Osteoblast (primary cell): ENCODE measurements around the gene PPP1R18. TPM values are rescaled to one million over a fixed set of nuclear protein-coding genes. Genes with fewer than 3 reads are reported as not detected.
"Not testable (repeated sequence)": the region's sequence is repeated elsewhere in the genome, so short reads cannot be mapped to it uniquely, and the experiment has no call there.

Experiments
- DNase-seq: peaks from one replicate; pipeline ENCODE4 v3.0.0; 2011; ENCODE audit warnings: low spot score, mixed read lengths; ENCODE audit not compliant: insufficient read length; ENCODE audit errors: missing footprints
- H2AFZ ChIP-seq: 2 replicates; pipeline ENCODE4 v1.6.0; 2011; ENCODE audit warnings: mild to moderate bottlenecking, low read length
- H3K27ac ChIP-seq: 2 replicates; pipeline ENCODE4 v1.5.1; 2011; ENCODE audit warnings: mild to moderate bottlenecking, low read depth, low read length, moderate library complexity
- H3K27me3 ChIP-seq: 2 replicates; pipeline ENCODE4 v1.6.0; 2012; ENCODE audit warnings: mild to moderate bottlenecking, control low read depth, inconsistent platforms, low read length, moderate library complexity; ENCODE audit not compliant: insufficient read depth
- H3K36me3 ChIP-seq: 2 replicates; pipeline ENCODE4 v1.5.1; 2011; ENCODE audit warnings: mild to moderate bottlenecking, low read length, control low read depth, moderate library complexity; ENCODE audit not compliant: insufficient read depth
- H3K4me1 ChIP-seq: 2 replicates; pipeline ENCODE4 v1.5.1; 2011; ENCODE audit warnings: mild to moderate bottlenecking, low read length, control low read depth, moderate library complexity; ENCODE audit not compliant: insufficient read depth
- H3K4me2 ChIP-seq: 2 replicates; pipeline ENCODE4 v1.6.0; 2011; ENCODE audit warnings: mild to moderate bottlenecking, low read length; ENCODE audit not compliant: insufficient read depth
- H3K4me3 ChIP-seq: fragments of 200-600 bp; sonication (generic); 3 replicates; pipeline ENCODE4 v1.5.1; 2012; ENCODE audit warnings: mild to moderate bottlenecking, low read length, inconsistent platforms; ENCODE audit not compliant: insufficient read depth
- H3K79me2 ChIP-seq: 2 replicates; pipeline ENCODE4 v1.6.0; 2012; ENCODE audit warnings: mild to moderate bottlenecking, low read length, control low read depth, inconsistent platforms; ENCODE audit not compliant: insufficient read depth
- H3K9me3 ChIP-seq: 2 replicates; pipeline ENCODE4 v1.5.1; 2011; ENCODE audit warnings: low read depth, low read length, control low read depth
- H4K20me1 ChIP-seq: 2 replicates; pipeline ENCODE4 v1.6.0; 2012; ENCODE audit warnings: mild to moderate bottlenecking, low read length, control low read depth; ENCODE audit not compliant: insufficient read depth
- total RNA-seq: library from RNA; depleted of rRNA; stranded (reverse); fragments of >200 nt; gene quantifications from 2 replicates; pipeline ENCODE4 v1.2.3, GENCODE V29; 2012
- TF ChIP-seq, protein P1 (sequence below): IDR thresholded peaks from 2 replicates; pipeline ENCODE4 v1.5.1; 2011; ENCODE audit warnings: mild to moderate bottlenecking, low read depth, low read length, moderate library complexity; ENCODE audit errors: extremely low read depth

PPP1R18 gene
- total RNA-seq, 1 donor = 62.6 TPM

DNA sequence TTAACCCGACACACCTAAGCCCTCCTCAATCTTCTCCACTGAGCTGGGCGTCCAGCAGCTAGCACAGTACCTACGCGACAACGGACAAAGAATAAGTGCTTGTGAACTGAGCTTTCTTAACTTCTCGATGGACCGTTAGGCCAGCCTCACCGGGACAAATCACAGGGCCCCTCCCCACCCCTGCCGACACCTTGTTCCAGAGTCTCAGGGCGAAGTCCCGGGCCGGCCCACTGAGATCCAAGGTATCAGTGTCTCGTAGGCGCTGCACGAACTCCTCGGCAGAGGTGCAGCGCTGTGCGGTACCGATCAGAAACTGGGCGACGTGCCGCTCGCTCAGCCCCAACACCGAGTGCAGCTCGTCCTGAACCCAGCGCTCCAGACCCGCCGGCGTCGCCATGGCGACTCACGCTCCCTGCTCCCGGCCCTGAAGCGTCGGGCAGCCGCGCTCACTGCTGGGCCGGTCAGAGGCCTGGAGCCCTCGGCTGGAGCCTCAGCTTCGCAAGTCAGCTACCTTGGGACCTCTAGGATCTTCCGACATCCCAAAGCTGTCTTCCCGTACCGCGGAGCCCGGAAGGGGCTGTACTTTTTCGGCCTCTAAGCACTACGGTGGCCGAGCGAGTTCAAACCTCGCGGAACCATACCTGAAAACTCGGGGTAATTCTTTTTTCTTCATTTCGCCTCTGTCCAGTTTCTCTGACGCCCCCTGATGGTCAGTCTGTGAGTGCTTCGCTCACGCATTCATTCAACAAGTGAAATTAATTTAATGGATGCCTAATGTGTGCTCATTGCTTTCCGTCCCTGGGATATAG, 13.8 kb downstream of the PPP1R18 start, which contains the start of gene DHX16:
TSS of gene DHX16 (minus strand) at position 562 of the 809 bp plus-strand sequence. CDS start at position 397, 165 bp downstream.
- Histone ChIP-seq H3K4me1 (peaks cover 10% of the 10 kb centered on the region), H3K27me3 (no peaks in the 10 kb centered on the region), H3K4me3 (peak within 1 kb of the TSS; percentile 92), H4K20me1 (peaks cover 22% of the 10 kb centered on the region), H2AFZ (peak within 1 kb of the TSS; percentile 83), H3K79me2 (peaks cover 43% of the 10 kb centered on the region), H3K9me3 (no peaks in the 10 kb centered on the region), H3K27ac (peak within 1 kb of the TSS; percentile 70), H3K4me2 (peak within 1 kb of the TSS; percentile 93), H3K36me3 (peaks cover 37% of the 10 kb centered on the region)
- TF ChIP-seq, protein P1, sequence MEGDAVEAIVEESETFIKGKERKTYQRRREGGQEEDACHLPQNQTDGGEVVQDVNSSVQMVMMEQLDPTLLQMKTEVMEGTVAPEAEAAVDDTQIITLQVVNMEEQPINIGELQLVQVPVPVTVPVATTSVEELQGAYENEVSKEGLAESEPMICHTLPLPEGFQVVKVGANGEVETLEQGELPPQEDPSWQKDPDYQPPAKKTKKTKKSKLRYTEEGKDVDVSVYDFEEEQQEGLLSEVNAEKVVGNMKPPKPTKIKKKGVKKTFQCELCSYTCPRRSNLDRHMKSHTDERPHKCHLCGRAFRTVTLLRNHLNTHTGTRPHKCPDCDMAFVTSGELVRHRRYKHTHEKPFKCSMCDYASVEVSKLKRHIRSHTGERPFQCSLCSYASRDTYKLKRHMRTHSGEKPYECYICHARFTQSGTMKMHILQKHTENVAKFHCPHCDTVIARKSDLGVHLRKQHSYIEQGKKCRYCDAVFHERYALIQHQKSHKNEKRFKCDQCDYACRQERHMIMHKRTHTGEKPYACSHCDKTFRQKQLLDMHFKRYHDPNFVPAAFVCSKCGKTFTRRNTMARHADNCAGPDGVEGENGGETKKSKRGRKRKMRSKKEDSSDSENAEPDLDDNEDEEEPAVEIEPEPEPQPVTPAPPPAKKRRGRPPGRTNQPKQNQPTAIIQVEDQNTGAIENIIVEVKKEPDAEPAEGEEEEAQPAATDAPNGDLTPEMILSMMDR = peak; percentile 99
- DNase-seq = peak; percentile 95

DNA sequence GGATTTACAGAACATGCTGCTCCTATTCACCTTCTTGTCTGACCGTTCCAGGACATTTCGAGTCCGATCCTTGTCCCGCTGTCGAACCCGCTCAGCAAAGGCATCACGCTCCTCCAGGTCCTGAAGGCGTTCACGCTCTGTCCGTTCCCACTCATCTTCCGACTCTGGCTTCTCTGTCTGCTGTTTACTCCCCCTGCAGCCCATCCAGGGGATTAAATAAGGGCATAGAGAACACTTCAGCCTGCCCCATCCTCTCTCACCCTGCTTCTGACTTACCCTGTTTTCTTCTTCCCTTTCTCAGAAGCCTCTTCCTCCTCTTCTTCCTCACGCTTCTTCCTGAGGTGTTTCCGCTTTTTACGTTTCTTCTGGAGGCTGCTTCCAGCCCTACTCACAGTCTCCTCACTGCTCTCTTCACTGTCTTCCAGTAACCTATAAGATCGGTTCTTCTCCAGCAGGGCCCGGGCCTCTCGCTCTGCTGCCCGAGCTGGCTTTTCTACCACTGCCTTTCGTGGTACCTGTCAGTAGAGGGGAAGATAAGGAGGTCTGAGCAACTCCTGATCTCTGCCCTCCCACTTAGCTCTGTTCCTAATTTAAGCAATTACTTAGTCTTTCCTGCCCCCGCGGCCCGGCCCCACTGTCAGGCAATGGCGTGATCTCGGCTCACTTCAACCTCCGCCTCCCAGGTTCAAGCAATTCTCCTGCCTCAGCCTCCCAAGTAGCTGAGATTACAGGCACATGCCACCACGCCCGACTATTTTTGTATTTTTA, 15.5 kb downstream of the PPP1R18 start:
- TF ChIP-seq, protein P1 = peak; percentile 24
- Histone ChIP-seq H3K4me1 (peaks cover 10% of the 10 kb centered on the region), H3K4me2 (no peak overlapping the region), H3K4me3 (no peak overlapping the region), H4K20me1 (peaks cover 14% of the 10 kb centered on the region), H3K9me3 (no peaks in the 10 kb centered on the region), H3K79me2 (peaks cover 33% of the 10 kb centered on the region), H3K27me3 (no peaks in the 10 kb centered on the region), H3K27ac (no peak overlapping the region), H3K36me3 (peaks cover 35% of the 10 kb centered on the region), H2AFZ (no peak overlapping the region)
- peak; percentile 62 for DNase-seq

DNA sequence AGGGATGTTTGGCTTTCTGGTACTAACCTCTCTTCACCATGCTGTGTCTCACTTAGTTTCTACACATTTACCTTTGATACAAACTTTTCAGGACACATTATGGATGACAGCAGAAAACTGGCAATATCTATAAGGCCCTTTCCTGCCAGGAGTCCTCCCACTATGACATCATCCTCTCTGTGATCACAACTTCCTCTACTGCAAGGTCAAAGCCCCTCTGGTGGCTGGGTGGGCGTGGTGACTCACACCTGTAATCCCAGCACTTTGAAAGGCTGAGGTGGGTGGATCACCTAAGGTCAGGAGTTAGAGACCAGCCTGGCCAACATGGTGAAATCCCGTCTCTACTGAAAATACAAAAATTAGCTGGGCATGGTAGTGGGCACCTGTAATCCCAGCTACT, 20.1 kb downstream of the PPP1R18 start:
- Histone ChIP-seq H3K36me3 (peaks cover 72% of the 10 kb centered on the region), H3K79me2 (peaks cover 17% of the 10 kb centered on the region)
- H4K20me1 ChIP-seq, H3K4me2 ChIP-seq, H3K4me1 ChIP-seq, H3K4me3 ChIP-seq, H3K27me3 ChIP-seq, H2AFZ ChIP-seq, H3K27ac ChIP-seq, H3K9me3 ChIP-seq: not testable (repeated sequence)
- peak; percentile 73 for DNase-seq

DNA sequence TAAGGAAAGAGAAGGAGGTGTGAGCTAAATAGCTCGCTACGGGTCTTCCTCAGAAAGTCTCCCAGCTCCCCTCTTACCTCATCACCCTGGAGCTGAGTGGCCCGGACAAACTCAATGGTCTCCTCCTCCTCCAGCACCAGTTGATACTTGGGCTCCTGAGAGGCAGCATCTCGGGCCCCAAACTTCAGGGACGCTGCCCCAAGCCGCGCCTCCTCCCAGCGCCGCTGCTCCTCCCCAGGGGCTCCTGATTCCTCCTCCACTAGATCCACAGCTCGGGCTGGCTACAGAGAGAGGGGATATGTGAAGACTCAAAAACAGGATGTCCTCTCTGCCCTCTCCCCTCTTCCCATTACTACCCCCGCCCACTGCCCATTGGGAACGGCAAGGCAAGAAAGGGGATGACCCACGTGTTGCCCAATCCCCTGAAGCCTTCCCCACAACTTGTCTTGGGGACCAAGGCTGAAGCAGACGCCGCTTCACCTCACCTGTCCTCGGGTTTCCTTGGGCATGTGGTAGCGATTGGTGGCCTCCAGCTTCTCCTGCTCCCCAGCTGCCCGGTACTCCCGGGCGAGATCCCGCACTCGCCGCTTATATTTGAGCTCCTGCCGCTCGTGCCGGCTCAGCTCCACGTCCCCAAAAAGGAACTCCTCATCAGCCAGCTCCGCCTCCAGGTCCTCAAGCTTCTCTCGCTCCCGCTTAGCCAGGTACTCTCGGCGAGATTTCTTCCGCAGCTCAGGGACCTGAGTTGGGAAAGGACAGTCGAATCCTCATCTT, 21.3 kb downstream of the PPP1R18 start:
- peak; percentile 50 for DNase-seq
- H3K4me1 ChIP-seq = no peaks in the 10 kb centered on the region
- H3K9me3 ChIP-seq = no peaks in the 10 kb centered on the region
- TF ChIP-seq, protein P1 = no peak
- H2AFZ ChIP-seq = no peak overlapping the region
- no peak overlapping the region for H3K27ac ChIP-seq
- no peaks in the 10 kb centered on the region for H3K27me3 ChIP-seq
- H3K4me3 ChIP-seq = no peak overlapping the region
- peaks cover 69% of the 10 kb centered on the region for H3K36me3 ChIP-seq
- peaks cover 7% of the 10 kb centered on the region for H3K79me2 ChIP-seq
- peaks cover 5% of the 10 kb centered on the region for H4K20me1 ChIP-seq
- no peak overlapping the region for H3K4me2 ChIP-seq

DNA sequence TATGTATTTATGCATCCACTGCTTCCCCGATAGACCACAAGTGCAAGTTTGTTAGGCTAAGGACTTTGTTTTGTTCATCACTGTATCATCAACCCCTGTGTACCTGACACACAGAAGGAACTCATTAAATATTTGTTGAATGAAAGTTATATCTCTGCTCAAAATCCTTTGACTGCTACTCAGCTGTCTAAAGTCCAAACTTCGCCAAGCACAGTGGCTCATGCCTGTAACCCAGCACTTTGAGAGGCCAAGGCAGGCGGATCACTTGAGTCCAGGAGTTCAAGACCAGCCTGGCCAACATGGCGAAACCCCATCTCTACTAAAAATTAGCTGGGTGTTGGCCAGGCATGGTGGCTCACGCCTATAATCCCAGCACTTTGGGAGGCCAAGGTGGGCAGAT, 28.5 kb downstream of the PPP1R18 start:
- not testable (repeated sequence) for H2AFZ ChIP-seq, H3K9me3 ChIP-seq, H3K79me2 ChIP-seq, H3K4me2 ChIP-seq, H3K27ac ChIP-seq, H3K4me3 ChIP-seq, H4K20me1 ChIP-seq, H3K27me3 ChIP-seq, H3K4me1 ChIP-seq, DNase-seq
- peaks cover 81% of the 10 kb centered on the region for H3K36me3 ChIP-seq
